ENCODE measurements around the gene SPEF1. TPM values are rescaled to one million over a fixed set of nuclear protein-coding genes. Genes with fewer than 3 reads are reported as not detected.

SPEF1 gene
- polyA plus RNA-seq, 1 donor = 0.19 TPM

DNA sequence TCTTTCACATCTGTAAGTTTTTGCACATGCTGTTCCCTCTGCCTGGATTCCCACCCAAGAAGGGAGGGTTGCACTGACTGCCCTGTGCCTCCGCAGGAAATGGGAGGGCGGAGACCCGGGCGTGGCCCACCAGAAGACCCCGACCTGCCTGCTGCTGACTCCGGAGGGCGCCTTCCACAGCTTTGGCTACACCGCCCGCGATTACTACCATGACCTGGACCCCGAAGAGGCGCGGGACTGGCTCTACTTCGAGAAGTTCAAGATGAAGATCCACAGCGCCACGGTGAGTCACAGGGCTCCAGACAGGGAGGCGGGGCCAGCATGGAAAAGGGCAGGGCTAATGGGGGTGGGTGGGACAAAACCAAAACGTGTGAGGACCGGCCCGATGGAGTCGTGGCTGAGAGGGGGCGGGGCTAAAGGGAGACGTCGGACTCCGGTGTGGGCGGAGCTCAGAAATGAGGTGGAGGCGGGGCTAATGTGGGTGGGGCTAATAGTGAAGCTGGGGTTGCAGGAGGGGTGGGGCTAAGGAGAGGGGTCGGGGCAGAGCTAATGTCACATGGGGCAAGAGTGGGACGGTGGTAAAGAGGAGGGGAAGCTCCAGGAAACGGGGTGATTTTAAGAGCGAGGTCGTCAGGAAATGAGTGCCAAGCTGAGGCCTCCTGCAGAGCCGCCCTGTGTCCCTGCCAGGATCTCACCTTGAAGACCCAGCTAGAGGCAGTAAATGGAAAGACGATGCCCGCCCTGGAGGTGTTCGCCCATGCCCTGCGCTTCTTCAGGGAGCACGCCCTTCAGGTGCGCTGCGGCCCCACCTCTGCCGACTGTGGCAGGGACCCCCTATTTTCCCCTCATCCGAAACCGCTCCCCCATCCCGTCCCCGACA, 36.2 kb downstream of the SPEF1 start:
- H3K4me3 ChIP-seq (ENCODE audit: low read length) = no peak overlapping the region
- no peaks in the 10 kb centered on the region for H3K9me3 ChIP-seq (ENCODE audit: control insufficient read depth, low read depth, low read length)
- peaks cover 3% of the 10 kb centered on the region for H3K36me3 ChIP-seq (ENCODE audit: control insufficient read depth, insufficient read depth, low read length)
- peak; percentile 49 to 65 for DNase-seq
- H3K27me3 ChIP-seq (ENCODE audit: control insufficient read depth, insufficient read depth, low read length) = peaks cover 27% of the 10 kb centered on the region
- peaks cover 6% of the 10 kb centered on the region for H3K4me1 ChIP-seq (ENCODE audit: control insufficient read depth, insufficient read depth, low read length)
- no peak overlapping the region for H3K27ac ChIP-seq (ENCODE audit: low read length)
- WGBS (ENCODE audit: insufficient coverage, low lambda C conversion rate) = 60% methylated on average over 2 of the region's 45 CpGs

DNA sequence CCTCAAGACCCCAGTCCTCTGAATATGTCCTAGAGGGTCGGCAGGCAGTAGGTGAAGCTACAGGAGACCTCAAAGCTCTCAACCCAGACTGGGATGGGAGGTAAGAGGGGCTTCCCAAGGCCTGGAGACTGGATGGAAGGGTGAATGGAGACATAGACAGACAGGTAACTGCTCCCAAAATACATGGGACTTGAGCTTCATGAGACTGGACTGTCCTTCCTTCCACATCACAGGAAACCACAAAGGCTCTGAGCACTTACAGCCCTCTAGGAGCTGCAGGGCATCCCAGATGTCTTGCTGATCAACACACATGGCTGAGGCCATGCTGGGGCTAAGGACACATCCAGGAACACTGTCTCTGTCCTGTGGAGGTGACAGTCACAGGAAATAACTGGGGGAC, 37.2 kb downstream of the SPEF1 start:
- no peak for DNase-seq
- no peaks in the 10 kb centered on the region for H3K4me1 ChIP-seq (ENCODE audit: control insufficient read depth, insufficient read depth, low read length)
- no peak overlapping the region for H3K27ac ChIP-seq (ENCODE audit: low read length)
- WGBS (ENCODE audit: insufficient coverage, low lambda C conversion rate) = no CpG with 5 or more reads among the region's 1 CpG
- H3K4me3 ChIP-seq (ENCODE audit: low read length) = no peak overlapping the region
- peaks cover 19% of the 10 kb centered on the region for H3K27me3 ChIP-seq (ENCODE audit: control insufficient read depth, insufficient read depth, low read length)
- H3K36me3 ChIP-seq (ENCODE audit: control insufficient read depth, insufficient read depth, low read length) = peaks cover 3% of the 10 kb centered on the region
- no peaks in the 10 kb centered on the region for H3K9me3 ChIP-seq (ENCODE audit: control insufficient read depth, low read depth, low read length)

DNA sequence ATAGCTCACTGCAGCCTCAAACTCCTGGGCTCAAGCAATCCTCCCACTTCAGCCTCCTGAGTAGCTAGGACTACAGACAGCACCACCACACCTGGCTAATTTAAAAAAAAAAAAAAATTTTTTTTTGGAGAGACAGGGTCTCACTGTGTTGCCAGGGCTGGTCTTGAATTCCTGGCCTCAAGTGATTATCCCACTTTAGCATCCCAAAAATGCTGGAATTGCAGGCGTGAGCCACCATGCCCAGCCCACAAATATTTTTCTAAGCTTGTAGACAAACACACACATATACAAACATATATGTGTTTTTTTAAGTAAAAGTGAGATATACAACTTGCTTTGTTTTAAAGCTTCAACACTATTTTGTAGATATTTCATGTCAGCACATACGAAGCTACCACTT, 38.0 kb downstream of the SPEF1 start:
- Histone ChIP-seq H3K27ac (ENCODE audit: low read length) (no peak overlapping the region), H3K36me3 (ENCODE audit: control insufficient read depth, insufficient read depth, low read length) (peaks cover 3% of the 10 kb centered on the region), H3K27me3 (ENCODE audit: control insufficient read depth, insufficient read depth, low read length) (peaks cover 11% of the 10 kb centered on the region), H3K4me1 (ENCODE audit: control insufficient read depth, insufficient read depth, low read length) (no peaks in the 10 kb centered on the region), H3K4me3 (ENCODE audit: low read length) (no peak overlapping the region), H3K9me3 (ENCODE audit: control insufficient read depth, low read depth, low read length) (no peaks in the 10 kb centered on the region)
- WGBS (ENCODE audit: insufficient coverage, low lambda C conversion rate) = no CpG with 5 or more reads among the region's 2 CpGs
- no peak for DNase-seq

DNA sequence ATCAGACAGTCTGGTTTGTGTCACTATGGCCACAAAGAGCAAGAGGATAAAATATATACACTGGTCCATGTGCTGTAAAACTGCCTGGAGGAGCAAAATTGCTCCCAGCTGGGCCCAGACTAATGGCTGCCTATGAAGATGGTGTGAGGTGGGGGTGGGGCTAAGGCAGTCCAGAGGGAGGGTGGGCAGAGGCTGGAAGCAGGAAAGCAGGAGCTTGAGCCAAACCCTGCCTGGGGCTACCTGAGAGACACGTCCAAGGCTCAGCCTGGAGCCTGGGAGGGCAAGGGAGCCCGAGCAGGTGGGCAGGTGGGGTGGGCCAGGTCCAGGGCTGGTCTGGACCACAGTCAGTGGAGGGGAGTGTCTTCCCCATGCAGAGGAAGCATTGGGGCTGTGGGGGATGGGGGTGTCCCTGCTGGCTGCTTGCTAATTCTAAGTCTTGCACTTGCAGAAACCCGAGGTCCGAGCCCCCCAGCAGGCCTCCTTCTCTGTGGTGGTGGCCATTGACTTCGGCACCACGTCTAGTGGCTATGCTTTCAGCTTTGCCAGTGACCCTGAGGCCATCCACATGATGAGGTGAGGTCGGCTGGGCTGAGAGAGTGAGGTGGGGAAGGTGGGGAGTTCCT, 39.3 kb downstream of the SPEF1 start:
- no CpG with 5 or more reads among the region's 7 CpGs for WGBS (ENCODE audit: insufficient coverage, low lambda C conversion rate)
- no peak for DNase-seq

DNA sequence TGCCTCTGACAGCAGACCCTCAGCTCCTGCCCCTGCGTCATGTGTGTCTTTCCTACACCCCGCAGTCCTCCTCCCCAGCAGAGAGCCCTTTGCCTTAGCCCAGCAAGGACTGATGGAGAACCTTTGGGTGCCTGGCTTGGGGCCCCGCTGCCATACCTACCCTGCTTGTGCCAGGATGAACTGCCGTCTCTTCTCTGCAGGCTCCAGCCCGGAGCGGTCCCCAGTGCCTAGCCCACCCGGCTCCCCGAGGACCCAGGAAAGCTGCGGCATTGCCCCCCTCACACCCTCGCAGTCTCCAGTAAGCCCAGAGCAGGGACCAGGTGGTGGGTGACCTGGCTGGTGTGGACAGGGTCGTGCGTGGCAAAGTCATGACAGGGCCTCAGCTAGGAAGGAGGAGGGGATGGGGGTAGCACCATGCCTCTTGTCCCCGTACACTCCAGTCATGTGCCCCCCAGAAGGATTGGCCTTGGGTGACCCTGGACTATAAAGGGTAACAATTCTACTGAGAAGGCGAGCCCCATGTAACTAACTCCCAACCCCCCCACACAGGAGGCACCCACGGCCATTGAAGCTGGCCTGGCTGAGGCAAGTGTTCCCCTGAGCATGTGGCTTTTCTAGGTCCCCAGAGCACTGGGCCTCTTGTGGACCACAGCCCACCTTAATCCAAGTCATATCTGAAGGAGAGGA, 40.5 kb downstream of the SPEF1 start:
- DNase-seq = no peak
- H3K4me1 ChIP-seq (ENCODE audit: control insufficient read depth, insufficient read depth, low read length) = no peaks in the 10 kb centered on the region

More for the DNA sequence above, 39.3 kb downstream of the SPEF1 start:
- Histone ChIP-seq H3K9me3 (ENCODE audit: control insufficient read depth, low read depth, low read length) (no peaks in the 10 kb centered on the region), H3K27ac (ENCODE audit: low read length) (no peak overlapping the region), H3K4me1 (ENCODE audit: control insufficient read depth, insufficient read depth, low read length) (no peaks in the 10 kb centered on the region), H3K4me3 (ENCODE audit: low read length) (no peak overlapping the region), H3K36me3 (ENCODE audit: control insufficient read depth, insufficient read depth, low read length) (peaks cover 3% of the 10 kb centered on the region), H3K27me3 (ENCODE audit: control insufficient read depth, insufficient read depth, low read length) (peaks cover 10% of the 10 kb centered on the region)

DNA sequence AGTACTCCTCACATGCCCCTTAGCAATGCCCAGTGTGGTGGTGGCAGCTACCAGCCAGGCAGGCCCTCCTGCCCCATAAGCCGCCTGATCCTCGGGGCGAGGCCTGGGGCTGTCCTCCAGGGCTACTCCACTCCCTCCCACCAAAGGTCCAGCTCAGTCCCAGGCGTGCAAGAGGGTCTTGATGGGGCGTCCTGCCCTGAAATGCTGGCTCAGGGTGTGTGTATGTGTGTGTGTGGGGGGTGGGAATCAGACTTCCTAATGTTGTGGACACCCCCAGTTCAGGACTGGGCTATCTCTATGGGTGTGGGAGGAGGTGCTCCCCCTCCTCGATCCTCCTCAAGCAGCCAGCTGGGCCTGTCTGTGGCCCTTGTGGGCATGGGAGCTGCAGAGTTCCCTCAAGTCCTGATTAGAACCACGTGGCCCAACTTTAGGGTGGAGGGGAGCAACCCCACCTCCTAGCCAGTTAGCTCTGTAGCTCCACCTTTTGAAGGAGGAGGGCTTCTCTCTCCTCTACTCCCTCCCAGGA, 41.3 kb downstream of the SPEF1 start:
- H3K27me3 ChIP-seq (ENCODE audit: control insufficient read depth, insufficient read depth, low read length) = peaks cover 7% of the 10 kb centered on the region
- H3K4me1 ChIP-seq (ENCODE audit: control insufficient read depth, insufficient read depth, low read length) = no peaks in the 10 kb centered on the region
- H3K4me3 ChIP-seq (ENCODE audit: low read length) = no peak overlapping the region
- H3K27ac ChIP-seq (ENCODE audit: low read length) = no peak overlapping the region
- WGBS (ENCODE audit: insufficient coverage, low lambda C conversion rate) = no CpG with 5 or more reads among the region's 7 CpGs
- peaks cover 2% of the 10 kb centered on the region for H3K36me3 ChIP-seq (ENCODE audit: control insufficient read depth, insufficient read depth, low read length)
- H3K9me3 ChIP-seq (ENCODE audit: control insufficient read depth, low read depth, low read length) = no peaks in the 10 kb centered on the region
- no peak for DNase-seq

More for the DNA sequence above, 40.5 kb downstream of the SPEF1 start:
- Histone ChIP-seq H3K9me3 (ENCODE audit: control insufficient read depth, low read depth, low read length) (no peaks in the 10 kb centered on the region), H3K27ac (ENCODE audit: low read length) (no peak overlapping the region), H3K27me3 (ENCODE audit: control insufficient read depth, insufficient read depth, low read length) (peaks cover 10% of the 10 kb centered on the region), H3K4me3 (ENCODE audit: low read length) (no peak overlapping the region), H3K36me3 (ENCODE audit: control insufficient read depth, insufficient read depth, low read length) (peaks cover 5% of the 10 kb centered on the region)
- WGBS (ENCODE audit: insufficient coverage, low lambda C conversion rate) = no CpG with 5 or more reads among the region's 15 CpGs

DNA sequence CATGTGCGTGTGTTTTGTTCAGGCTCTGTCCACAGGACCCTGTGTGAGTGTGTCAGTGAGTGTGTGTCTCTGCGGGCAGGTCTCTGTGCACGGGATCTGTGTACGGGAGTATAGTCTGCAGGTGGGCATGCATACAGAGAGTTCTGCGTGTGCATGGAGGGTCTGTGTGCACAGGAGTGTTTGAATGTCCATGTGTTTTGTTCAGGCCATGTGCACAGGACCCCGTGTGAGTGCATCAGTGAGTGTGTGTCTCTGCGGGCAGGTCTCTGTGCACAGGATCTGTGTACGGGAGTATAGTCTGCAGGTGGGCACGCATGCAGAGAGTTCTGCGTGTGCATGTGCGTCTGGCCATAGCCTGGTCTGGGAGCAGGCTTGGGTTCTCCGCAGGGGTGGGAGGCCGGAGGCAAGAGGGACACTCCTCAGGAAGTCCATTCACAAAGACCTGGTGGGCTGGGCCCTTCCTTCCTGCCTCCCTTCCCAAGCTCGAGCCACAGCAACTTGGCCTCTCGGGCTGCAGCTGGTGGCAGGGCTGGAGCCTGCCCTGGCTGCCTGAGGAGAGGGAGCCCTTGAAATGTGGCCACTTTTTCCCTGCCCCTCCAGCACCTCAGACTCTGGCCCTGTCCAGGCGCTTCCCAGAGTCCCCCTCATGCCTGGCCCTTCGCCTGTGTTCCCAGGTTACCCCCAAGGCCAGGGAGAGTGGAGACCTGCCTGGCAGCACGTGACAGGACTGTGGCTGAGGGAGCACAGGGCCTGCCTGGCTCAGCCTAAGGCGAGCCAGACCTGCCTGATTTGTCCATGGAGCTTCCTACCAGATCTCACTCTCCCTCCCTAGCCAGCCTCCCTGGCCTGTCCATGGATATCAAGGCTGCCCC, 42.0 kb downstream of the SPEF1 start:
- DNase-seq = no peak
- H3K36me3 ChIP-seq (ENCODE audit: control insufficient read depth, insufficient read depth, low read length) = peaks cover 2% of the 10 kb centered on the region
- peaks cover 5% of the 10 kb centered on the region for H3K27me3 ChIP-seq (ENCODE audit: control insufficient read depth, insufficient read depth, low read length)
- no peaks in the 10 kb centered on the region for H3K4me1 ChIP-seq (ENCODE audit: control insufficient read depth, insufficient read depth, low read length)
- H3K27ac ChIP-seq (ENCODE audit: low read length) = no peak overlapping the region
- WGBS (ENCODE audit: insufficient coverage, low lambda C conversion rate) = no CpG with 5 or more reads among the region's 19 CpGs
- no peaks in the 10 kb centered on the region for H3K9me3 ChIP-seq (ENCODE audit: control insufficient read depth, low read depth, low read length)
- H3K4me3 ChIP-seq (ENCODE audit: low read length) = no peak overlapping the region

DNA sequence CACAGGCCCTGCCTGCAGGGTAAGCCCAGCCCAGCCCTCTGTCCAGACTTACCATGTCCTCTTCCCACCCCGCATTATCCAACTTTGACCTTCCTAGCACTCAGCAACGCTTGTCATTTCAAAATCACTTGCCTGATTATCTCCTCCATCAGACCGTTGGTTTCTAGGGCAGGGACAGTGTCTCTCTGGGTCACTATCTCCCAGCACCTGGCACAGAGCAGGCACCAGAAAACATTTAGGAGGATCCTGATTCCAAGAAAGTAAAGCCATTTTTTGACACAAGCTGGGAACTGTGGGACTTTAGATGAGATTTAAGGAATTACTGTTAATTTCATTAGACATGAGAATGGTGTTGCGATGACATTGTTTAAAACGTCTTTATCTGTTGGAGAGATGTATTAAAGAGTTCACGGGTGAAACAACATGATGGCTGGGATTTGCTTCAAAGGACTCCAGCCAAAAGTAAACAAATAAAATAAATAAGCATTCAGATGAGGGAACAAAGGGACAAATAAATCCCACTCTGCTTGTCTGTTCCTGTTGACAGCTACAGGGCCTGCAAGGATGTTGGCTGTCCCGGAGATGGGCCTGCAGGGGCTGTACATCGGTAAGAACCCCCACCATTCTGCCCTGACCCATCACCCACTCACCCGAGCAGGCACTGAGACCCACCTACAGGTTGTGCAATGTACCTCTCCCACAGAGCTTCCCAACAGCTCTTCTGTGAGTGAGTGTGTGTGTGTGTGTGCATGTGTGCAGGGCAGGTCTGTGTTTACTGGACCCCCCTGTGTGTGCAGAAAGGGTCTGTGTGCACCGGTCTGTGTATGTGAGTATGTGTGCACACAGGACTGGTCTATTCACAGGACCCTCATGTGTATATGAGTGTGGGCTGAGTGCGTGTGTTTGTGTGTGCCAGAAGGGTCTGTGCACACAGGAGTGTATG, 42.9 kb downstream of the SPEF1 start:
- no peak for DNase-seq
- Histone ChIP-seq H3K9me3 (ENCODE audit: control insufficient read depth, low read depth, low read length) (no peaks in the 10 kb centered on the region), H3K4me3 (ENCODE audit: low read length) (no peak overlapping the region), H3K27me3 (ENCODE audit: control insufficient read depth, insufficient read depth, low read length) (peaks cover 1% of the 10 kb centered on the region), H3K27ac (ENCODE audit: low read length) (no peak overlapping the region), H3K36me3 (ENCODE audit: control insufficient read depth, insufficient read depth, low read length) (peaks cover 2% of the 10 kb centered on the region), H3K4me1 (ENCODE audit: control insufficient read depth, insufficient read depth, low read length) (no peaks in the 10 kb centered on the region)
- 37% methylated on average over 4 of the region's 11 CpGs for WGBS (ENCODE audit: insufficient coverage, low lambda C conversion rate)

DNA sequence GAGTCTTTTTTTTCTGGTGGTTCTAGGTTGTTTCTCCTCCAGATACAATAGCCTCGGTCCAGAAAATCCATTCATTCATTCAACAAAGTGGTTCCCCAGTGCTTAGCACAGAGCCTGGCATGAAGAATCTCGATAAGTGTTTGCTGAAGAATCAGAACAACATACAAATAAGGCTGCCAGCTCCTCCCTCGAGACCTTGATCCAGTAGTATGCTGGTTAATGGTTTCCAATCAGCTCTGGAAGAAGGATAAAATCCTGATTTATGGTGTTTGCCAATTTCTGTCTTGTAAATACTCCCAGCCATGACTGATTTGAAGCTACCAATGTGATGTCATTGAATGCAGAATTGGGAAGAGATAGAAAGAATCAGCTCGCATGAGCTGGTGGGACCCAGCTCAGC, 45.5 kb downstream of the SPEF1 start:
- no peaks in the 10 kb centered on the region for H3K4me1 ChIP-seq (ENCODE audit: control insufficient read depth, insufficient read depth, low read length)
- H3K27ac ChIP-seq (ENCODE audit: low read length) = no peak overlapping the region
- H3K9me3 ChIP-seq (ENCODE audit: control insufficient read depth, low read depth, low read length) = no peaks in the 10 kb centered on the region
- DNase-seq = no peak
- peaks cover 24% of the 10 kb centered on the region for H3K27me3 ChIP-seq (ENCODE audit: control insufficient read depth, insufficient read depth, low read length)
- no CpG with 5 or more reads among the region's 4 CpGs for WGBS (ENCODE audit: insufficient coverage, low lambda C conversion rate)
- no peak overlapping the region for H3K4me3 ChIP-seq (ENCODE audit: low read length)
- peaks cover 2% of the 10 kb centered on the region for H3K36me3 ChIP-seq (ENCODE audit: control insufficient read depth, insufficient read depth, low read length)

Data from large intestine (tissue), 3 donors.